ENCODE data around the gene CDCA7L. TPM values are rescaled to one million over a fixed set of nuclear protein-coding genes. Genes with fewer than 3 reads are reported as not detected.

Gene CDCA7L
- total and polyA plus RNA-seq, 4 donors: 9.8 to 51.1 (median 21.5) TPM

DNA sequence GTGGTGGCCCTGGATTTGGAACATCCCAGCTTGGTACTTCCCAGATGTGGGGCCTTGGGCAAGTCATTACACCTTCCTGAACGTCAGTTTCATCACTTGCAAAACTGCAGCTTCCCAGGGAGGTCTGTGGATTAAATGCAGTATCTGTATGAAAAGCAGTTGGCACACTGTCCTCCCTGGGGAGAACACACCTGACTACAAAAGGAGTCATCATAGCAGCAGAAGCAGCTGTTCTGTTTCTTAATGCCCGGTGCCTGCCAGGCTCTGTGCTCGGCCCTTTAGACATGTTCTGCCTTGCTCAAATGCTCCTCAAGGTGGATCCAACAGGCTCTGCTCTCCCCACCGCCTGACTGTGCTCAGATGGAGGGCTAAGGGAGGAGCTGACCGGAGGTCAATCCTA, 31.0 kb downstream of the CDCA7L start:
- no peak overlapping the region for H3K4me3 ChIP-seq
- no peak for ATAC-seq (ENCODE audit: insufficient read depth, low FRiP score)

GRCh38 chr7:21912931-21913780, 32.5 kb downstream of the CDCA7L start:
- no peaks in the 10 kb centered on the region for H3K9me3 ChIP-seq (ENCODE audit: control insufficient read depth in 4 of 4, insufficient read depth in 3 of 4, low read length in 3 of 4)

More for the DNA sequence above, 31.0 kb downstream of the CDCA7L start:
- no peak for TF ChIP-seq CTCF (IDR thresholded peaks at IDR 0.05; ENCODE audit: control extremely low read depth, extremely low read depth)
- WGBS, 2 donors: 81 to 96% methylated on average over 5 of the region's 5 CpGs
- H3K9ac ChIP-seq (ENCODE audit: insufficient read depth in 1 of 2, low read length in 2 of 2): no peak overlapping the region
- H3K27ac ChIP-seq (ENCODE audit: low read depth in 1 of 2, low read length in 1 of 2): no peak overlapping the region
- no peaks in the 10 kb centered on the region for H3K27me3 ChIP-seq (ENCODE audit: control insufficient read depth in 3 of 3, insufficient read depth in 3 of 3, low read length in 2 of 3)
- no peak for DNase-seq
- H3K9me3 ChIP-seq (ENCODE audit: control insufficient read depth in 4 of 4, insufficient read depth in 3 of 4, low read length in 3 of 4): no peaks in the 10 kb centered on the region
- H3K4me1 ChIP-seq (ENCODE audit: control insufficient read depth in 5 of 5, insufficient read depth in 5 of 5, low read length in 5 of 5): peaks cover 0 to 11% (median 2%) of the 10 kb centered on the region in 5 donors
- peaks cover 0 to 13% (median 9%) of the 10 kb centered on the region in 4 donors for H3K36me3 ChIP-seq (ENCODE audit: control insufficient read depth in 4 of 4, insufficient read depth in 4 of 4, low read length in 4 of 4)

GRCh38 chr7:21912305-21912704, 33.4 kb downstream of the CDCA7L start:
- Histone ChIP-seq H3K4me3 (no peak overlapping the region), H3K4me1 (ENCODE audit: control insufficient read depth in 5 of 5, insufficient read depth in 5 of 5, low read length in 5 of 5) (peaks cover 0 to 11% (median 2%) of the 10 kb centered on the region in 5 donors), H3K9ac (ENCODE audit: insufficient read depth in 1 of 2, low read length in 2 of 2) (no peak overlapping the region), H3K27me3 (ENCODE audit: control insufficient read depth in 3 of 3, insufficient read depth in 3 of 3, low read length in 2 of 3) (no peaks in the 10 kb centered on the region), H3K27ac (ENCODE audit: low read depth in 1 of 2, low read length in 1 of 2) (peak overlapping the region in 1 of 2 donors; percentile 14), H3K36me3 (ENCODE audit: control insufficient read depth in 4 of 4, insufficient read depth in 4 of 4, low read length in 4 of 4) (peaks cover 0 to 21% (median 14%) of the 10 kb centered on the region in 4 donors), H3K9me3 (ENCODE audit: control insufficient read depth in 4 of 4, insufficient read depth in 3 of 4, low read length in 3 of 4) (no peaks in the 10 kb centered on the region)
- DNase-seq (peak in 1 of 3 donors; percentile 18), ATAC-seq (ENCODE audit: insufficient read depth, low FRiP score) (no peak)
- TF ChIP-seq CTCF (IDR thresholded peaks at IDR 0.05; ENCODE audit: control extremely low read depth, extremely low read depth): no peak
- 84 to 91% methylated on average over 7 of the region's 7 CpGs for WGBS, 2 donors

More at GRCh38 chr7:21912931-21913780, 32.5 kb downstream of the CDCA7L start:
- peaks cover 0 to 11% (median 2%) of the 10 kb centered on the region in 5 donors for H3K4me1 ChIP-seq (ENCODE audit: control insufficient read depth in 5 of 5, insufficient read depth in 5 of 5, low read length in 5 of 5)
- no peak overlapping the region for H3K4me3 ChIP-seq
- H3K27me3 ChIP-seq (ENCODE audit: control insufficient read depth in 3 of 3, insufficient read depth in 3 of 3, low read length in 2 of 3): no peaks in the 10 kb centered on the region
- H3K9ac ChIP-seq (ENCODE audit: insufficient read depth in 1 of 2, low read length in 2 of 2): no peak overlapping the region
- 61 to 80% methylated on average over 8 of the region's 8 CpGs for WGBS, 2 donors
- DNase-seq: peak in 1 of 3 donors; percentile 16
- ATAC-seq (ENCODE audit: insufficient read depth, low FRiP score): no peak
- H3K27ac ChIP-seq (ENCODE audit: low read depth in 1 of 2, low read length in 1 of 2): peak overlapping the region in 1 of 2 donors; percentile 14
- peaks cover 0 to 19% (median 9%) of the 10 kb centered on the region in 4 donors for H3K36me3 ChIP-seq (ENCODE audit: control insufficient read depth in 4 of 4, insufficient read depth in 4 of 4, low read length in 4 of 4)
- no peak for TF ChIP-seq CTCF (IDR thresholded peaks at IDR 0.05; ENCODE audit: control extremely low read depth, extremely low read depth)
